HepG2 (cell line): Measurements from ENCODE around the gene CUL7.

Source experiments
- EP300 ChIP-seq, 3 experiments: sonication (generic) in 1 of 3; formaldehyde crosslinking in 1 of 3; IDR thresholded peaks; 2 replicates each; pipeline versions ENCODE4 v1.5.1 to v1.6.1; 2011 to 2020; ENCODE audit warnings: low read depth in 2 of 3, low read length in 2 of 3, borderline replicate concordance in 1 of 3, improper control_type of control experiment in 1 of 3, mild to moderate bottlenecking in 1 of 3, missing genetic modification reagents in 1 of 3, moderate library complexity in 1 of 3
- HNF4A ChIP-seq: sonication (generic); formaldehyde crosslinking; IDR thresholded peaks from 2 replicates; pipeline ENCODE4 v1.4.0; 2020; ENCODE audit warnings: missing genetic modification reagents
- PRPF4 ChIP-seq: fragments of 200-400 bp; formaldehyde crosslinking; IDR thresholded peaks from 2 replicates; pipeline ENCODE4 v1.6.1; 2016; ENCODE audit warnings: low read length, low read depth; ENCODE audit not compliant: poor library complexity, severe bottlenecking
- RFX5 ChIP-seq: IDR thresholded peaks from 2 replicates; pipeline ENCODE4 v1.6.1; 2011; ENCODE audit warnings: low read depth, low read length, improper control_type of control experiment
- ZNF253 ChIP-seq: sonication (generic); formaldehyde crosslinking; IDR thresholded peaks from 2 replicates; pipeline ENCODE4 v1.8.0; 2022; ENCODE audit warnings: mild to moderate bottlenecking, missing genetic modification reagents, borderline replicate concordance
- ZNF3 ChIP-seq: IDR thresholded peaks from 2 replicates; pipeline ENCODE4 v1.7.0; 2017; ENCODE audit warnings: inconsistent platforms
- TF ChIP-seq, protein P1 (sequence below): sonication (generic); formaldehyde crosslinking; IDR thresholded peaks from 2 replicates; pipeline ENCODE4 v1.4.0; 2020; ENCODE audit warnings: mild to moderate bottlenecking, missing genetic modification reagents
- TF ChIP-seq, protein P2 (sequence below): sonication (generic); formaldehyde crosslinking; IDR thresholded peaks from 2 replicates; pipeline ENCODE4 v1.4.0; 2020; ENCODE audit warnings: missing genetic modification reagents
- TF ChIP-seq, protein P3 (sequence below): sonication (generic); formaldehyde crosslinking; IDR thresholded peaks from 2 replicates; pipeline ENCODE4 v1.4.0; 2020; ENCODE audit warnings: missing genetic modification reagents

DNA sequence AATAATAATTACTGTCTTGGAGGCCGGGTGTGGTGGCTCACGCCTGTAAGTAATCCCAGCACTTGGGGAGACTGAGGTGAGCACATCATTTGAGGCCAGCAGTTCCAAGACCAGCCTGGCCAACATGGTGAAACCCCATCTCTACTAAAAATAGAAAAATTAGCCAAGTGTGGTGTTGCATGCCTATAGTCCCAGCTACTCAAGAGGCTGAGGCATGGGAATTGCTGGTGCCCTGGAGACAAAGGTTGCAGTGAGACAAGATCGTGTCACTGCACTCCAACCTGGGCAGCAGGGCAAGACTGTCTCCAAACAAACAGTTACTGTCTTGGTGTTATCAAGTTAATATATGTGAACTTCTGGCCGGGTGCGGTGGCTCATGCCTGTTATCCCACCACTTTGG, 27.3 kb downstream of the CUL7 start:
- TF ChIP-seq, protein P1, sequence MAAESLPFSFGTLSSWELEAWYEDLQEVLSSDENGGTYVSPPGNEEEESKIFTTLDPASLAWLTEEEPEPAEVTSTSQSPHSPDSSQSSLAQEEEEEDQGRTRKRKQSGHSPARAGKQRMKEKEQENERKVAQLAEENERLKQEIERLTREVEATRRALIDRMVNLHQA = no peak
- TF ChIP-seq ZNF253 (no peak), PRPF4 (no peak), RFX5 (no peak), ZNF3 (CRISPR knock-in tag) (no peak), EP300 (IDR thresholded peaks at IDR 0.05; ENCODE audit: low read depth in 2 of 2, low read length in 2 of 2) (no peak), EP300 (CRISPR knock-in tag; IDR thresholded peaks at IDR 0.05; ENCODE audit: borderline replicate concordance) (no peak), HNF4A (CRISPR knock-in tag) (no peak)
- TF ChIP-seq, protein P2, sequence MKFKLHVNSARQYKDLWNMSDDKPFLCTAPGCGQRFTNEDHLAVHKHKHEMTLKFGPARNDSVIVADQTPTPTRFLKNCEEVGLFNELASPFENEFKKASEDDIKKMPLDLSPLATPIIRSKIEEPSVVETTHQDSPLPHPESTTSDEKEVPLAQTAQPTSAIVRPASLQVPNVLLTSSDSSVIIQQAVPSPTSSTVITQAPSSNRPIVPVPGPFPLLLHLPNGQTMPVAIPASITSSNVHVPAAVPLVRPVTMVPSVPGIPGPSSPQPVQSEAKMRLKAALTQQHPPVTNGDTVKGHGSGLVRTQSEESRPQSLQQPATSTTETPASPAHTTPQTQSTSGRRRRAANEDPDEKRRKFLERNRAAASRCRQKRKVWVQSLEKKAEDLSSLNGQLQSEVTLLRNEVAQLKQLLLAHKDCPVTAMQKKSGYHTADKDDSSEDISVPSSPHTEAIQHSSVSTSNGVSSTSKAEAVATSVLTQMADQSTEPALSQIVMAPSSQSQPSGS (CRISPR knock-in tag) = no peak
- TF ChIP-seq, protein P3, sequence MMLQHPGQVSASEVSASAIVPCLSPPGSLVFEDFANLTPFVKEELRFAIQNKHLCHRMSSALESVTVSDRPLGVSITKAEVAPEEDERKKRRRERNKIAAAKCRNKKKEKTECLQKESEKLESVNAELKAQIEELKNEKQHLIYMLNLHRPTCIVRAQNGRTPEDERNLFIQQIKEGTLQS = no peak
